H9 (cell line): ENCODE results near the gene PHACTR1. TPM values are rescaled to one million over a fixed set of nuclear protein-coding genes. Genes with fewer than 3 reads are reported as not detected.

Experiments used
- DNase-seq: peaks from one replicate; pipeline ENCODE4 v3.0.0-alpha.2; 2017
- H2AFZ ChIP-seq: one replicate; pipeline ENCODE4 v1.6.1; 2013; ENCODE audit warnings: mild to moderate bottlenecking, low read length, control low read depth, moderate library complexity
- H2AK5ac ChIP-seq: 2 replicates; pipeline ENCODE4 v1.6.1; 2013; ENCODE audit warnings: low read length, control low read depth, mixed read lengths; ENCODE audit not compliant: insufficient read length
- H2BK120ac ChIP-seq: one replicate; pipeline ENCODE4 v1.6.1; 2013; ENCODE audit warnings: low read depth, mild to moderate bottlenecking, low read length, control low read depth, inconsistent platforms; ENCODE audit not compliant: poor library complexity, severe bottlenecking
- H2BK12ac ChIP-seq: 2 replicates; pipeline ENCODE4 v1.6.1; 2013; ENCODE audit warnings: low read length, control low read depth, mixed read lengths, low read depth; ENCODE audit not compliant: insufficient read length
- H2BK15ac ChIP-seq: 2 replicates; pipeline ENCODE4 v1.6.1; 2013; ENCODE audit warnings: low read depth, low read length, control low read depth
- H2BK20ac ChIP-seq: one replicate; pipeline ENCODE4 v1.6.1; 2013; ENCODE audit warnings: low read depth, mild to moderate bottlenecking, low read length, control low read depth, inconsistent platforms; ENCODE audit not compliant: poor library complexity, severe bottlenecking
- H2BK5ac ChIP-seq: 2 replicates; pipeline ENCODE4 v1.6.1; 2013; ENCODE audit warnings: low read length, control low read depth, mixed read lengths; ENCODE audit not compliant: insufficient read length
- H3K14ac ChIP-seq: 2 replicates; pipeline ENCODE4 v1.6.1; 2013; ENCODE audit warnings: low read length, control low read depth; ENCODE audit not compliant: insufficient read depth
- H3K18ac ChIP-seq: 2 replicates; pipeline ENCODE4 v1.6.1; 2013; ENCODE audit warnings: low read depth, mild to moderate bottlenecking, mixed read lengths, low read length, control low read depth; ENCODE audit not compliant: insufficient read length
- H3K23ac ChIP-seq: 2 replicates; pipeline ENCODE4 v1.6.1; 2013; ENCODE audit warnings: low read length, control low read depth, mixed read lengths, low read depth; ENCODE audit not compliant: insufficient read length
- H3K23me2 ChIP-seq: 2 replicates; pipeline ENCODE4 v1.6.1; 2013; ENCODE audit warnings: low read depth, mild to moderate bottlenecking, mixed read lengths, low read length, control low read depth; ENCODE audit not compliant: insufficient read length, poor library complexity, severe bottlenecking
- H3K27ac ChIP-seq: 2 replicates; pipeline ENCODE4 v1.5.1; 2013; ENCODE audit warnings: low read length, control low read depth, mixed read lengths, low read depth; ENCODE audit not compliant: insufficient read length
- H3K27me3 ChIP-seq: 2 replicates; pipeline ENCODE4 v1.6.1; 2013; ENCODE audit warnings: low read length, control low read depth, inconsistent platforms; ENCODE audit not compliant: insufficient read depth
- H3K4ac ChIP-seq: 2 replicates; pipeline ENCODE4 v1.6.1; 2013; ENCODE audit warnings: low read depth, mild to moderate bottlenecking, control low read depth, inconsistent platforms, low read length, moderate library complexity
- H3K4me1 ChIP-seq: 2 replicates; pipeline ENCODE4 v1.6.1; 2013; ENCODE audit warnings: low read length, control low read depth, inconsistent platforms; ENCODE audit not compliant: insufficient read depth
- H3K4me2 ChIP-seq: 2 replicates; pipeline ENCODE4 v1.6.1; 2013; ENCODE audit warnings: low read length, control low read depth, mixed read lengths; ENCODE audit not compliant: insufficient read length, insufficient read depth
- H3K56ac ChIP-seq: 2 replicates; pipeline ENCODE4 v1.6.1; 2013; ENCODE audit warnings: low read depth, mild to moderate bottlenecking, mixed read lengths, low read length, control low read depth; ENCODE audit not compliant: insufficient read length
- H3K79me1 ChIP-seq: 2 replicates; pipeline ENCODE4 v1.6.1; 2013; ENCODE audit warnings: low read depth, mild to moderate bottlenecking, moderate library complexity, low read length, control low read depth, inconsistent platforms; ENCODE audit not compliant: insufficient read depth, poor library complexity, severe bottlenecking
- H3K79me2 ChIP-seq: 2 replicates; pipeline ENCODE4 v1.6.1; 2013; ENCODE audit warnings: low read length, control low read depth, inconsistent platforms; ENCODE audit not compliant: insufficient read depth
- H3K9ac ChIP-seq: 2 replicates; pipeline ENCODE4 v1.6.1; 2013; ENCODE audit warnings: low read length, control low read depth, mixed read lengths; ENCODE audit not compliant: insufficient read length; ENCODE audit errors: extremely low read depth
- H3K9me3 ChIP-seq: one replicate; pipeline ENCODE4 v1.6.1; 2013; ENCODE audit warnings: low read depth, low read length, inconsistent platforms; ENCODE audit not compliant: control insufficient read depth
- H3T11ph ChIP-seq: one replicate; pipeline ENCODE4 v1.6.1; 2013; ENCODE audit warnings: mild to moderate bottlenecking, low read length, control low read depth, inconsistent platforms
- H4K20me1 ChIP-seq: one replicate; pipeline ENCODE4 v1.6.1; 2013; ENCODE audit not compliant: control insufficient read depth, insufficient read length, insufficient read depth
- H4K5ac ChIP-seq: 2 replicates; pipeline ENCODE4 v1.6.1; 2013; ENCODE audit warnings: low read depth, mild to moderate bottlenecking, mixed read lengths, low read length, control low read depth; ENCODE audit not compliant: insufficient read length
- H4K8ac ChIP-seq: replicated peaks from 2 replicates; pipeline ENCODE4 v1.6.1; 2013; ENCODE audit warnings: low read length, control low read depth, mixed read lengths, low read depth; ENCODE audit not compliant: insufficient read length
- H4K91ac ChIP-seq: 2 replicates; pipeline ENCODE4 v1.6.1; 2013; ENCODE audit warnings: low read depth, mild to moderate bottlenecking, moderate library complexity, mixed read lengths, low read length, control low read depth; ENCODE audit not compliant: insufficient read length
- H3K27ac Mint-ChIP-seq, 3 experiments: 2 replicates in 2 of 3; 3 replicates in 1 of 3; pipeline ENCODE4 v1.8.0; 2020 to 2021; ENCODE audit warnings: mixed read lengths in 3 of 3, mild to moderate bottlenecking in 1 of 3, moderate library complexity in 1 of 3
- H3K27me3 Mint-ChIP-seq: 2 replicates; pipeline ENCODE4 v1.8.0; 2021; ENCODE audit warnings: low read depth, mild to moderate bottlenecking, moderate library complexity, mixed read lengths
- H3K36me3 Mint-ChIP-seq, 3 experiments: 2 replicates in 2 of 3; 3 replicates in 1 of 3; pipeline ENCODE4 v1.8.0; 2020 to 2021; ENCODE audit warnings: low read depth in 3 of 3, mixed read lengths in 3 of 3; ENCODE audit not compliant: insufficient read depth in 1 of 3
- H3K4me1 Mint-ChIP-seq, 2 experiments: 2 replicates each; pipeline ENCODE4 v1.8.0; 2020; ENCODE audit warnings: mixed read lengths in 2 of 2
- H3K4me3 Mint-ChIP-seq, 2 experiments: 2 replicates in 1 of 2; 3 replicates in 1 of 2; pipeline ENCODE4 v1.8.0; 2020 to 2021; ENCODE audit warnings: mild to moderate bottlenecking in 2 of 2, mixed read lengths in 2 of 2, moderate library complexity in 1 of 2
- H3K9me3 Mint-ChIP-seq, 2 experiments: 2 replicates in 1 of 2; 3 replicates in 1 of 2; pipeline ENCODE4 v1.8.0; 2020; ENCODE audit warnings: mild to moderate bottlenecking in 2 of 2, mixed read lengths in 2 of 2, moderate library complexity in 1 of 2
- WGBS: extraction: QIAGEN DNeasy Blood & Tissue Kit; methylation state at CpG from one replicate; pipeline ENCODE4 v1.1.7; 2013; ENCODE audit warnings: missing lambda C conversion rate, low lambda C conversion rate, mixed read lengths; ENCODE audit not compliant: insufficient read length; ENCODE audit errors: extremely low coverage; 5-methylcytosine and 5-hydroxymethylcytosine counted together
- total RNA-seq: library from RNA; stranded (reverse); gene quantifications from 2 replicates; pipeline ENCODE4 v1.2.1, GENCODE V29; 2021
- TF ChIP-seq, protein P1 (sequence below): fragments of 200-600 bp; sonication (generic); conservative IDR thresholded peaks from 3 replicates; pipeline ENCODE4 v1.8.0; 2021; ENCODE audit warnings: antibody characterized with exemption, mild to moderate bottlenecking

Gene PHACTR1
- total RNA-seq, 1 experiment from 2014 or later = 15.9 TPM

DNA sequence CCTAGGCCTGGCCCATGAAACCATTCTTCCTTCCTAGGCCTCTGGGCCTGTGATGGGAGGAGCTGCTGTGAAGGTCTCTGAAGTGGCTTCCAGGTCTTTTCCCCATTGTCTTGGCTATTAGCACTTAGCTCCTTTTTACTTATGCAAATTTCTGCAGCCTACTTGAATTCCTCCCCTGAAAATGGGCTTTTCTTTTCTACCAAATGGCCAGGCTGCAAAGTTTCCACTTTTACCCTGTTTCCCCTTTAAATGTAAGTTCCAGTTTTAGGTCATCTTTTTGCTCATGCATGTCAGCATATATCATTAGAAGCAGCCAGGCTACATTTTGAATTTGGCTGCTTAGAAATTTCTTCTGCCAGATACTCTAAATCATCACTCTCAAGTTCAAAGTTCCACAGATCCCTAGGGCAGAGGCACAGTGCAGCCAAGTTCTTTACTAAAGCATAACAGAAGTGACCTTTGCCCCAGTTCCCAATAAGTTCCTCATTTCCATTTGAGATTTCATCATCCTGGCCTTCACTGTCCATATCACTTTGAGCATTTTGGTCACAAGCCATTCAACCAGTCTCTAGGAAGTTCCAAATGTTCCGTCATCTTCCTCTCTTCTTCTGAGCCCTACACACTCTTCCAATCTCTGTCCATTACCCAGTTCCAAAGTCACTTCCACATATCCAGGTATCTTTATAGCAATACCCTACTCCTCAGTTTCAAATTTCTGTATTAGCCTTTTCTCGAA is 539.9 kb downstream of the PHACTR1 start:
- H2BK5ac ChIP-seq = no peak overlapping the region
- H3K18ac ChIP-seq = no peak overlapping the region
- peaks cover 8% of the 10 kb centered on the region for H3K9me3 ChIP-seq
- no peak overlapping the region for H3K27ac ChIP-seq
- DNase-seq = no peak
- TF ChIP-seq, protein P1, sequence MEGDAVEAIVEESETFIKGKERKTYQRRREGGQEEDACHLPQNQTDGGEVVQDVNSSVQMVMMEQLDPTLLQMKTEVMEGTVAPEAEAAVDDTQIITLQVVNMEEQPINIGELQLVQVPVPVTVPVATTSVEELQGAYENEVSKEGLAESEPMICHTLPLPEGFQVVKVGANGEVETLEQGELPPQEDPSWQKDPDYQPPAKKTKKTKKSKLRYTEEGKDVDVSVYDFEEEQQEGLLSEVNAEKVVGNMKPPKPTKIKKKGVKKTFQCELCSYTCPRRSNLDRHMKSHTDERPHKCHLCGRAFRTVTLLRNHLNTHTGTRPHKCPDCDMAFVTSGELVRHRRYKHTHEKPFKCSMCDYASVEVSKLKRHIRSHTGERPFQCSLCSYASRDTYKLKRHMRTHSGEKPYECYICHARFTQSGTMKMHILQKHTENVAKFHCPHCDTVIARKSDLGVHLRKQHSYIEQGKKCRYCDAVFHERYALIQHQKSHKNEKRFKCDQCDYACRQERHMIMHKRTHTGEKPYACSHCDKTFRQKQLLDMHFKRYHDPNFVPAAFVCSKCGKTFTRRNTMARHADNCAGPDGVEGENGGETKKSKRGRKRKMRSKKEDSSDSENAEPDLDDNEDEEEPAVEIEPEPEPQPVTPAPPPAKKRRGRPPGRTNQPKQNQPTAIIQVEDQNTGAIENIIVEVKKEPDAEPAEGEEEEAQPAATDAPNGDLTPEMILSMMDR = no peak
- H2BK12ac ChIP-seq = no peak overlapping the region
- H3K4me1 Mint-ChIP-seq = peaks cover 9 to 14% of the 10 kb centered on the region in 2 experiments
- H2AK5ac ChIP-seq = no peak overlapping the region
- H4K20me1 ChIP-seq = no peaks in the 10 kb centered on the region
- H2BK20ac ChIP-seq = no peak overlapping the region
- H4K8ac ChIP-seq = no peak overlapping the region
- no CpG with 5 or more reads among the region's 2 CpGs for WGBS
- no peaks in the 10 kb centered on the region for H3K27me3 ChIP-seq
- H3K4me2 ChIP-seq = no peak overlapping the region
- no peak overlapping the region for H3K4me3 Mint-ChIP-seq
- H3K36me3 Mint-ChIP-seq = peaks cover 15 to 26% (median 20%) of the 10 kb centered on the region in 3 experiments
- H3K4me1 ChIP-seq = no peaks in the 10 kb centered on the region
- H3K27me3 Mint-ChIP-seq = no peaks in the 10 kb centered on the region; the same call in 1 of the 2 replicates
- H4K91ac ChIP-seq = no peak overlapping the region
- H3K23me2 ChIP-seq = no peaks in the 10 kb centered on the region
- H3K23ac ChIP-seq = no peak overlapping the region
- H3K14ac ChIP-seq = no peak overlapping the region
- H3T11ph ChIP-seq = no peak overlapping the region
- no peak overlapping the region for H2BK120ac ChIP-seq
- no peak overlapping the region for H4K5ac ChIP-seq
- H2BK15ac ChIP-seq = no peak overlapping the region
- H3K4ac ChIP-seq = no peak overlapping the region
- H3K79me1 ChIP-seq = no peaks in the 10 kb centered on the region
- H3K27ac Mint-ChIP-seq = peak overlapping the region in 1 of 3 experiments; percentile 56; a peak in 2 of 7 replicates
- H3K79me2 ChIP-seq = no peaks in the 10 kb centered on the region
- H3K9ac ChIP-seq = no peak overlapping the region
- H3K56ac ChIP-seq = no peak overlapping the region
- H2AFZ ChIP-seq = no peak overlapping the region
- H3K9me3 Mint-ChIP-seq = peaks cover 21 to 24% of the 10 kb centered on the region in 2 experiments
